HG03175 (cell line): Measurements from ENCODE around the gene C17orf107.
"Not testable (repeated sequence)": the region's sequence is repeated elsewhere in the genome, so short reads cannot be mapped to it uniquely, and the experiment has no call there.

Experiments used
- ATAC-seq: cut with Tn5 transposase; IDR thresholded peaks from one replicate; pipeline ENCODE4 v1.9.1; 2021; ENCODE audit warnings: mild to moderate bottlenecking, moderate library complexity; ENCODE audit not compliant: unreplicated experiment

Gene C17orf107

GRCh38 chr17:4899341-4900230, at the start of gene C17orf107:
Gene C17orf107 (plus strand): TSS chr17:4899536. CDS start chr17:4899763, 227 bp downstream.
- peak; percentile 38 for ATAC-seq

- no peak for ATAC-seq
These were observed 49.1 kb upstream of the C17orf107 start for GRCh38 chr17:4850246-4850645.

GRCh38 chr17:4851084-4851483, 48.3 kb upstream of the C17orf107 start:
- ATAC-seq, result no peak

GRCh38 chr17:4852567-4853207, 46.6 kb upstream of the C17orf107 start:
- ATAC-seq, result no peak

- ATAC-seq, result no peak
These were observed 46.1 kb upstream of the C17orf107 start for GRCh38 chr17:4853208-4853671.

GRCh38 chr17:4854111-4854681, 45.1 kb upstream of the C17orf107 start:
- no peak for ATAC-seq

GRCh38 chr17:4856271-4856936, 42.9 kb upstream of the C17orf107 start:
- ATAC-seq, result no peak

- no peak for ATAC-seq
These were observed 42.4 kb upstream of the C17orf107 start for GRCh38 chr17:4856937-4857314.

- not testable (repeated sequence) for ATAC-seq
These were observed 42.0 kb upstream of the C17orf107 start for GRCh38 chr17:4857347-4857746.

- ATAC-seq, result no peak
These were observed 41.1 kb upstream of the C17orf107 start for GRCh38 chr17:4858068-4858881.

GRCh38 chr17:4858882-4859260, 40.5 kb upstream of the C17orf107 start:
- ATAC-seq, result no peak

- no peak for ATAC-seq
These were observed 39.3 kb upstream of the C17orf107 start for GRCh38 chr17:4859816-4860625.

- no peak for ATAC-seq
These were observed 38.7 kb upstream of the C17orf107 start for GRCh38 chr17:4860651-4861050.

- ATAC-seq, result no peak
These were observed 38.3 kb upstream of the C17orf107 start for GRCh38 chr17:4861052-4861451.

- ATAC-seq, result no peak
These were observed 36.6 kb upstream of the C17orf107 start for GRCh38 chr17:4862720-4863119.

GRCh38 chr17:4863321-4863720, 36.0 kb upstream of the C17orf107 start:
- no peak for ATAC-seq

GRCh38 chr17:4867535-4867934, 31.8 kb upstream of the C17orf107 start:
- not testable (repeated sequence) for ATAC-seq

- not testable (repeated sequence) for ATAC-seq
These were observed 30.0 kb upstream of the C17orf107 start for GRCh38 chr17:4869058-4869998.
